Measurements from ENCODE around the gene CCDC50.

DNA sequence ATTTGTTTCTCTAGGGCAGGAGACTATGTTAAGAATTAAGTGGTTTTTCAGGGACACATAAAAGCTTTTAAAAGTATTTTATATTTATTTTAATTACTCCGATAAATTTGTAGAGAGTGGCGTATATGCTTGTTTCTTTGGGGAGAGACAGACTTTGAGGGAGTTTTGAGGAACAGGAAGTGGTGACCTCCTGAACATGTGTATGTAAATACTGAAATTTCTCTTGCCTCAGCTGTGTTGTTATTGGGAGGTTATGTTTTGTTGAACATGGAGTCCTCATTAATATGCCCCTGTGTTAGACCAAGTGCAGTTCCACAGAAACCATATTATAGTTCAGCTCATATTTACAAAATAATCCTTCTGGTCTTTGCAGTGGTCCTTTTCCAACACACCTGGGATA lies 42.9 kb downstream of the CCDC50 start:
- TF ChIP-seq, protein P1, sequence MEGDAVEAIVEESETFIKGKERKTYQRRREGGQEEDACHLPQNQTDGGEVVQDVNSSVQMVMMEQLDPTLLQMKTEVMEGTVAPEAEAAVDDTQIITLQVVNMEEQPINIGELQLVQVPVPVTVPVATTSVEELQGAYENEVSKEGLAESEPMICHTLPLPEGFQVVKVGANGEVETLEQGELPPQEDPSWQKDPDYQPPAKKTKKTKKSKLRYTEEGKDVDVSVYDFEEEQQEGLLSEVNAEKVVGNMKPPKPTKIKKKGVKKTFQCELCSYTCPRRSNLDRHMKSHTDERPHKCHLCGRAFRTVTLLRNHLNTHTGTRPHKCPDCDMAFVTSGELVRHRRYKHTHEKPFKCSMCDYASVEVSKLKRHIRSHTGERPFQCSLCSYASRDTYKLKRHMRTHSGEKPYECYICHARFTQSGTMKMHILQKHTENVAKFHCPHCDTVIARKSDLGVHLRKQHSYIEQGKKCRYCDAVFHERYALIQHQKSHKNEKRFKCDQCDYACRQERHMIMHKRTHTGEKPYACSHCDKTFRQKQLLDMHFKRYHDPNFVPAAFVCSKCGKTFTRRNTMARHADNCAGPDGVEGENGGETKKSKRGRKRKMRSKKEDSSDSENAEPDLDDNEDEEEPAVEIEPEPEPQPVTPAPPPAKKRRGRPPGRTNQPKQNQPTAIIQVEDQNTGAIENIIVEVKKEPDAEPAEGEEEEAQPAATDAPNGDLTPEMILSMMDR (IDR thresholded peaks at IDR 0.05; ENCODE audit: control extremely low read depth in 1 of 3, insufficient read depth in 1 of 3, low read depth in 1 of 3, low read length in 3 of 3) = no peak
- TF ChIP-seq POLR2AphosphoS5 (IDR thresholded peaks at IDR 0.05; ENCODE audit: low read depth, low read length) (no peak), TAF1 (IDR thresholded peaks at IDR 0.05; ENCODE audit: low read depth, low read length) (no peak)

Data from H1 (cell line).